HG03196 (cell line): Measurements from ENCODE around the gene DSCAML1.

Experiments
- ATAC-seq: cut with Tn5 transposase; IDR thresholded peaks from one replicate; pipeline ENCODE4 v1.9.1; 2021; ENCODE audit not compliant: unreplicated experiment

Gene DSCAML1

GRCh38 chr11:117670443-117670842 is 126.6 kb downstream of the DSCAML1 start:
- no peak for ATAC-seq

DNA sequence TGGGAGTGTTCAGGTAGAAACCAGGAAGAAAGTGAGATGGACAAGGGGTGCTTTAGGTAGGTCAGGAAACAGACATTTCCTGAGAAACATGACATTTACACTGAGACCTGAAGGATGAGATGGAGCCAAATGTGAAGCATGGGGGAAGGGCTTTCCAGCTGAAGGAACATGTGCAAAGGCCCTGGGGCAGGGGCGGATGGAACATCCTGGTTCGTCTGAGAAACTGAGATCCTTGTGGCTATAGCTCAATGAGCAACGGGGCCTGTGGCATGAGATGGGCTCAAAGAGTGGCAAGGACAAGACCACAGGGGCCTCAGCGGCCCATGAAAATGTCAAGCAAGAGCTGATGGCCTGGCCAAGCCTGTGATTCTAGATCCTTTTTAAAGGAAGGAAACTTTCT is 127.4 kb downstream of the DSCAML1 start:
- no peak for ATAC-seq

DNA sequence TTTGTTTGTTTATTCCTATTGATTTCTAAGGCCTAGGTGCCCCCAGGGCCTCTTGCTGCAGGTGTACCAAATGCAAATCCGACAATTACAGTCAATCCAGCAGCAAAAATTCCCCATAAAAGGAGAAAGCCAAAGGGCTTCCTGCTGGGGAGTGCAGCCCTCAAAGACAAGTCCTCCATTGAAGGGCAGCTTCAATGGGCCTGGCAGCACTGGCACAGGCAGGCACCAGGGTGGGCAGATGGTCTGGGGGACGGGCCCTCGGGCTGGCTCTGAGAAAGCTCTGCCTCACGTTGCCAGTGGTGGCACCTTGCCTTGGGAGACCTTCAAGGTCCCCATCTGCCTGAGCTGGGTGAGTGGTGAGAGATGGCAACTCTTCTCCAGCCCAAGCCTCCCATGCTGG is 128.0 kb downstream of the DSCAML1 start:
- no peak for ATAC-seq

DNA sequence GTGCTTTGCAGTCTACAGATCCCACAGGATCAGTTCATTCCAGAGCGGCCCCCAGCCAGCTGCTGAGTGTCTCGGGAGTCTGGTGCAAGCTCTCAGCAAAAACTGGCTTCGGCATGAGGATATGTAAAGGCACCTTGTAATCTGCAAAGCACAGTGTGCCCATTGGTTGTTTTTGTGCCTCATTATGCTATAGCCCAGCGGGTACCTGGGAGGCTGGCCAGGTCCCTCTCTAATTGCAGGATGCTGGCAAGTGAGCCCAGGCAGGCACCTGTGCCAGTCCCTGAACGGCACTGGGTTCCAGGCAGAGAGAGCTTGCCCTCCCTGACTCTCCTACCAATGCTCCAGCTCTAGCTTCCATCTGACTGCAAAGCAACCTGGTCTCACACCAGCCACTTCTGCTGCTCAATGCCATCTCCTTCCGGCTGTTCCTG is 128.7 kb downstream of the DSCAML1 start:
- ATAC-seq: no peak

GRCh38 chr11:117664897-117665296 is 132.1 kb downstream of the DSCAML1 start:
- no peak for ATAC-seq

DNA sequence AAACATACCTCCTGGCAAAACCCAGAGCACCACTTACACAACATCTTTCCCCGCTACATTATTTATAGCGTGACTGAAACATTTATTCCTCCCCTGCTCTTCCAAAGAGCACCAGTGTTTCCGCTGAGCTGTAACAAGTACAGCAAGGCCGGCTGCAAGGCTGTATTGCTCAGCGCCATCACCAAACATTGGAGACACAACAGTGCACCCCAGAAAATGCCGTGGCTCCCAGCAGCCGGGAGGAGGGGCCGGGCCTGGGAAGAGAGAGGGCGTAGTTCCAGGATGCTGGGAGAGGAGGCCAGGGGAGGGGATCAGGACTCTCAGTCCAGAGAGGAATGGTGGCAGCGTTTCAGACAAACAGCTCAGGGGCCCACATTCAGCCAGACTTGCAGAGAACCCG is 133.2 kb downstream of the DSCAML1 start:
- ATAC-seq: no peak

DNA sequence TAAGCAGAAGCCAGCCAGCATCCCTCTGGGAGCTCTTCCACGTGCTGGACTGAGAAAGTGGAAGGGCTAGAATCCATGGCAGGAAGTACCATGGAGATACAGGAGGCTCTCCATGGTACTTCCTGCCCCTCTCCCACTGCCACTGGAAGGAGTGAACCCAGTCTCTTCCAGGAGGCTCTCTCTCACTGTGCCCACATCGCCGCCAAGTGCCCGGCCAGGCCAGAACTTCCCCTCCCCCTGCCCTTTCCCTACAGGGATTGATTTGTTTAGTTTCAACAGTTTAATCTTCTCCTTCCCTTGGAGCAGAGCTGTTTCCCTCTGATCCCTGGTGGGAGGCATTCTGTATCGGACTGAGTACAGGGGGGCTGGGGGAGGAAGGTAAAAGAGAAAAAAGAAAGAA is 133.6 kb downstream of the DSCAML1 start:
- no peak for ATAC-seq

GRCh38 chr11:117662671-117663269 is 134.2 kb downstream of the DSCAML1 start:
- no peak for ATAC-seq

GRCh38 chr11:117662255-117662654 is 134.8 kb downstream of the DSCAML1 start:
- ATAC-seq: no peak

DNA sequence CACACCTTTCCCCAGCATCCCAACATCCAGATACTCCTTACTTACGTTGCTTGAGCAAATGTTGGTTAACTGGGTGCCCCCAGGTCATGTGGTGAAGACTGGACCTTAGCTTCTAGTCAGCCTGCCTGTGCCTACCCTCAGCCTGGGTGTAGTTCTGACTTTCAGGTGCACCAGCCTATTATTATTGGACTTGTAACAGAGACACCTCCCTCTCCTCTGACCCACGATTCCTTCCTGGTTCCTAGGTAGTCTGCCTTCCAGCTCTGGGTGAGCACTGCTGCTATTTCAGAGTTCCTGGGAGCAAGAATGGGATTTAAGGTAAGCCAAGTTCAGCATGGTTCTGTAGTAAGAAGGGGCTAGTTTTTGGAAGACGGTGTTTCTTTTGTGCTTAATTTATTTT is 138.2 kb downstream of the DSCAML1 start:
- ATAC-seq: no peak

- ATAC-seq: no peak
Measured at GRCh38 chr11:117657794-117658193, 139.2 kb downstream of the DSCAML1 start.

DNA sequence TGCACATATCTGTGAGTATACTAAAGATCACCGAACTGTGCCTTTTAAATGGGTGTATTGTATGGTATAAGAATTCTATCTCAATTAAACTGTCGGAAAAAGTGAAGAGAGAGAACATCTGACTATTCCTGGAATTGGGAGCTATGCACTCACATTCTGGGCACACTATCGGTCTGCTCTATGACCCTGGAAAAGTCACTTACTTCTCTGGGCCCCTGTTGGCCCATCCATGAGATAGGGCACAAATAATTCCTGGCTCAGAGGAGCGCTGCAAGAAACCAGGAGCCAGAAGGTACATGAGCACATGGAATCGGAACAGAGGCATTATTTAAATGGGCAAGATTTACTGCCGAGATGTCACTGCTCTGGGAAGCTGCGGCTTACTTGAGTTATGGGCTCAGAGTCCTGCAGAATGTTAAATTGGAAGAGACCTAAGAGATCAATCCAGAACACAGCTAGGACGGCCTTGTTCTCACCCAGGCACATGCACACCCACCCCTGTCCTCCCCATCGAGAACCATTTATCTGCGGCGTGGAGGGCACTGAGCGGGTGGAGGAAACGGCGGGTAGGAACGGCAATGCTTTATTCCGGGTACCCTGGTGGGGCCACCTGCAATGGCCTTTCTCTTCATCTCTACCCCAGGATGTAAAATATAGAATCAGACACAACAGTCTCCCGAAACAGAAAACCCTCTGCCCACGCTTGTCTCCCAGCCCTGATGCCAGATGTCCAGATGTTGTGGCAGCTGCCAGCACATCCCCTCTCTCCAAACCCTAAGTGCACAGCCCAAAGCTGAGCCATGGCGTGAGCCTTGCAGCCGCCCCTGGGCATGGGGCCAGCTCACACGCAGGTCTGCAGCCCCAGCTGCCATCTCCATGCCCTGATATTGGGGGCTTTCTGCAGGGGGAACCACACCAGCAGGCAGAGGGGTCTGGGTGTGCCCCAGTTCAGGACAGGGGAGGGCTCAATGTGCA is 142.4 kb downstream of the DSCAML1 start:
- no peak for ATAC-seq

DNA sequence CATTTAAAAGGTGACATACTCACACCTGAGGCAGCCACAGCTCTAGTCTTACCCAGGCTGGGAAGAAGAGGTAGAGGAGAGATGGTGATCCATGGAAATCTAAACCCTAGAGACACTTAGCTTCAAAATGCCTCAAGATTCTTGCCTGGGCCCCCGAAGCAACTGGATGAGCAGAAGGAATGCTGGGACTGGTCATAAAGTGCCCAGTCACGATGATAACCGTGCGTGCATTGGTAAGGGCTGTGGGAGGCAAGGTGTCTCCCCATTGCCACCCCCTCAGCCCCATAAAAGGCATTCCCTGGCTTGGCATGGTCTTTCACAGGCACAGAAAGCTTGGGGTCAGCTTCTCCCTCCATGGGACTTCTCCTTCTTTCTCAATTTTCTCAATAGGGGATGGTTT is 144.5 kb downstream of the DSCAML1 start:
- ATAC-seq: no peak

DNA sequence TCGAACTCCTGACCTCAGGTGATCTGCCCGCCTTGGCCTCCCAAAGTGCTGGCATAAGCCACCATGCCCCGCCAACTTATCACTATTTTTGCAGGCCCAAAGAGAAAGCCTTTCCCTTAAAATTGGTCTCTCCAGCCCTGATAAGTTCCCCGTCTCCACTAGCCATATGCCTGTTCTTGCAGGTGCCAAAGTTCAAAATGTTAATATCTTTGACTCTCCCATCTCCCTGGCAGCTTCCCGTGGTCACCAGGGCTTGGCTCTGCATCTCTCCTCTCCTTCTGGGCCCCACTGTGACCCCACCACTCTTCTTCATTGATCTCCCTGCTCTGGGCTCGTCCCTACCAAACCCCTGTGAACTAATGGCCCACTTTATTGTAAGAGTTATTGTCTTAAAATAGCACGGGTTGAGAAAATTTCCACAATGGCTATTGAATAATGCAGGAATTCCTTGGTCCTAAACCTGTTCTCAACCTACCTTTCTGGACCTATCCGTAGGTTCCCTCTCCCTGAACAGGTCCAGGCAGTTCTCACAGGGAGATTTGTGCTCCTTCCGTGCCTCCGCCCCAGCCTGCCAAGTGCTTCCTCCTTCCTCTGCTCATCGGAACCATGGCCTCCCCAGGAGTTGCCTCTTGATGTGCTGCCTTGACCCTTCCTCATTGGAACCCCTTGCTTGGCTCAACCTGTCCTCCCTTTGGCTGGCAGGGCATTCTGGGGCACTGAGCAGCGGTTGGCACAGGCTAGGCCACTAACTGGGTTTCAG is 147.5 kb downstream of the DSCAML1 start:
- ATAC-seq: no peak

DNA sequence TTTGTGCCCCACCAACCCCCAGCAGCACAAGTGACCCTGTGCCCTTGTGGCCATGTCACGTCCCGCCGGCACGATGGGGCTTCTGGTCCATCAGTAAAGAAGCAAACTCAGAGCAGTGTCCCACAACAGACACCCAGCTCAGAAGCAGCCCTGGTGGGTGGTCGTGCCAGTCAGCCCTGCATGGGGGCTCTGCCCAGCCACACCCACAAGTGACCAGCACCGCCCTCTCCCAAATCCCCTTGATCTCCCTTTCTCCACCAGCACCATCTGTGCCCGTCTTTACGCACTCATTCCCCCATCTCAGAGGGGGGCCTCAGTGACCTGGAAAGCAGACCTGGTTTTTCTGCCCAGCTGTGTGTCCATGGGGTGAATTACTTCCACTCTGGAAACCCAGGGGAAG is 149.1 kb downstream of the DSCAML1 start:
- no peak for ATAC-seq

GRCh38 chr11:117647207-117647606 is 149.8 kb downstream of the DSCAML1 start:
- ATAC-seq: no peak

DNA sequence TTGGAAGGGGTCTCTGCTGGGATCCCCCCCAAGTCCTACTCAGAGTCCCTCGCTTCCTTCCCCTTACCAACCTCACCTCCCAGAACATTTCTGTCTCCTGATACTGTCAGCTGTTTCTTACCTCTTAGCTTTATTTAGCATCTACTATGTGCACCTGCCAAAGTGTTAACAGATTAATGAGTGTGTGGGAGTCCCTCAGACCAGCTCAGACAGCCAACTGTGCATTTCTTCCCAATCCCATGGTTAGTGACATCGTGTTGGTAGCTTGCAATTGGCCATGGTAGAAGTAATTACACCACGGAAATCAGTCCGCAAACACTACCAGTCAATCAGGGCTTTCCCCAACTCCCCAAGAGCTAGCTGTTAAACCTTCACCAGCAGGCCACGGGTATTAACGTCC is 150.6 kb downstream of the DSCAML1 start:
- ATAC-seq: no peak

DNA sequence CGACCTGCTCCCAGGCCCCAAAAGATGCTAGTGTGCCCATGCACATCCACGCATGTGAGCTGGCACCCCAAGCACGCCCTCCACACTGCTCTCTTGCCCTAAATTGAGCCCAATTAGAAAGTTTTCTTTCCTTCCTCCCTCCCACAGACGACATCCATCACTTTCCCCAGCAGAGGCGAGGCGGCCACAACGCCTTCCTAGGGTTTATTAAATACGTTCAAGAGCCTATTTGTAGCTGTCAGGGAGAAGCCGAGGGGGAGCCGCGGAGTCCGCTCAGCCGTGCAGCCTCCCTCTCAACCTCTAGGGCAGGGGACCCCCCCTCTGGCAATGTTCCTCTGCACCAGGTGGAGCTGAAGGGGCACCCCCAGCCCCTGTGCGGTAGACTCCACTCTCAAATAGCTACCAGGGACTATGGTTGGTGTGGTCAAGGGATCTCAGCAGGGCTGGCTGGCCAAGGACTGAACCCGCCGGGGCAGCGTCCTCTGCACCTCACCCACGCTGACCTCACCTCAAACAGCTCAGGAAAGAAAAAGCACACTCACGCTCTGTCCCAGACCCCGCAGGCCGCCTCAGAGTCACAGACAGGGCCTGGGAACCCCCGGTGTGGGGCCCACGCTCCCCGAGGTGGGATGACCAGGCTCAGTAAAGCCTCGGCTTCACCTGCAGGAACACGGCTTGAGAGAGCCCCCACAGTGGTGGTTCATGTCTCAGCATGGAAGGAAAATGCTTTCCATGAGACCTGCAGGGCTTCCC is 152.4 kb downstream of the DSCAML1 start:
- no peak for ATAC-seq

DNA sequence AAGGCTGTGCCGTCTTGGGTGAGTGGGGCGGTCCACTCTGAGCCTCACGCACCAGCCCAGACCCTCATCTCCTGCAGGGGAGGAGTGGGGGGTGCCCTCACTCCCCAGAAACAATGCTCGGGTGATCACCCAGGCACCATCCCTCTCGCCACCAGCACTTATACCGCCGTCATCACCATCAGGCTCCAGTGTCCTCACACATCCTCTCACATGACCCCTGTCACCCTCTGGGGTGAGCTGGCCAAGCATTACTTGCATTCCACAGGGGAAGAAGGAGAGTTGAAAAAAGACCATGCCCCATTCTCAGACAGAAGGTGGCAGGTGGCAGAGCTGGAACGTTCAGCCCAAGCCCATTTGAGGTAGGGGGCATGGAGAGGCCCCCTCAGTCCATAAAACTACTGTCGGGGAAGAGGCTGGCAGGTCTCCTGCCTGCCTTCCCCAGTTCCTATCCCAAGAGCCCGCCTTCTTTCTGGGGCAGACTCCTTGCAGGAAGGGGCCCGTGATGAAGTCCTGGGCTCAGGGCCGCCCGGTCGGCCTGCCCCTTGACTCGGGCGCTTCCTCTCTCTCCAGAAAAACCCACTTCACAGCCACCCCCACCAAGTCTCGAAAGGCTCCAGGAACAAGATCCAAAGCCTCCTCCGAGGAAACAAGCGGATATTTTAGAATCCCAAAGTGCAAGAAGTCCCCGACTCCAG is 153.3 kb downstream of the DSCAML1 start:
- ATAC-seq: no peak

DNA sequence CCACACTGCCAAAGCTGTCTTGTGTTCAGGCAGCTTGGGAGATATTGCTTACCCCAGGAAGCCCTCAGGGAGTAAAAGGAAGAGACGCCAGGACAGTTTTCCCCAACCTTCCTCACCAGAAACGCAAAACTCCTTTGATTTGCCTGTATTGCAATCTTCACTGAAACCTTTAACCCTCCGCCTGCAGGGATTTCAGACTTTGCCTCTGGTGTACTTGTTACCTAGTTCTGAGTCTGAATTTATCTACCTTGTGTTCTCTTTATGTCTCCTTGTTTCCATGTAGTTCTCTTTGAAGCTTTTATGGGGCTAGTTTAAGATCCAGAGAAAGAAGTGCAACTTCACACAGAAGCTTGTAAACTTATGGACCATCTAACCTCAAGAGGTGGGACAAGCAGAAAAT is 154.2 kb downstream of the DSCAML1 start:
- ATAC-seq: no peak
